Activated effector memory CD4-positive, alpha-beta T cell treated with anti-CD3 and anti-CD28 coated beads, Interleukin-2, amount 50 U/mL, for 16 hours (primary cell): ENCODE results near the gene UGT1A4.
"Not testable (repeated sequence)": the region's sequence is repeated elsewhere in the genome, so short reads cannot be mapped to it uniquely, and the experiment has no call there.

Experiments used
- DNase-seq: peaks from one replicate; pipeline ENCODE4 v3.0.0-alpha.2; 2020

The UGT1A4 gene

GRCh38 chr2:233700028-233700635 is 18.4 kb upstream of the UGT1A4 start:
- no peak for DNase-seq

GRCh38 chr2:233700842-233701241 is 17.7 kb upstream of the UGT1A4 start:
- DNase-seq, result not testable (repeated sequence)

- no peak for DNase-seq
Observed at GRCh38 chr2:233702238-233702637, 16.3 kb upstream of the UGT1A4 start.

DNA sequence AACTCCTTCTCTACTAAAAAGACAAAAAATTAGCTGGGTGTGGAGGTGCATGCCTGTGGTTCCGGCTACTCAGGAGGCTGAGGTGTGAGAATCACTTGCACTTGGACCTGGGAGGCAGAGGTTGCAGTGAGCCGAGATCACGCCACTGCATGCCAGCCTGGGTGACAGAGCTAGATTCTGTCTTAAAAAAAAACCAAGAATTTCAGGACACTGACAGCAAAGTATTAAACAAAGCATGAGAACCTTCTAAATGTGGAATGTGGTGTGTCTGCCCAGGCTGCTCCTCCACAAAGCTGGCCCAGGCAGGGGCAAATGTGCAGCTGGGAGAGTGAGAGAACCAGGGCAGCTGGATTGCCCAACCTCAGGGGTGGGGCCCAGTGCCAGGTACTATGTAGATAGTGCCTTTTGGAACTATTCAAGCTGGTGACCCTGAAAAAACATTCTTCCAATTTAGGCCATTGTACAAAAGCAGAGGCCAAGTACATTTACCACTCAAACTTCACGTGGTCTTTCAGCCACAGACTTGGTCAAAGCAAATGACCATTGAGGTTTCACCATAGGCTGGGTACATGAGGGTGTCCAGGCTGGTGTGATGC is 12.5 kb upstream of the UGT1A4 start:
- no peak for DNase-seq

DNA sequence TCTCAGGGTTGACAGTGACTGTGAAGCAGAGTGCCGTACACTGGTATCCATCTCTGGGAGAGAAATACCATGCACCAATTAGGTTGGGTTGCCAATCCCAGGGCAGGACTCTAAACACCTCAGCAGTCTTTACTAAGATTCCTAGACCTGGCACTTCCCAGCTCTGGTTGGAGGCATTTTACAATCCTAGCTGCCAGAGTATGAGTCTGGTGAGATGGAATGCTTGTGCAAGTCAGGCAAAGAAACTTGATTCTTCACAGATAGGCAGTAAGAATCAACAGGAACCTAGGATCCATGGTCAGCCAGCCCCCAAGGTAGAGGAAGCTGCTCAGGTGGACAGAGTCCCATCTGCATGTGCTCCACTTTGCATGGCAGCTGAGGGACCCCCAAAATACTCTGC is 11.8 kb upstream of the UGT1A4 start:
- no peak for DNase-seq

GRCh38 chr2:233707940-233708644 is 10.4 kb upstream of the UGT1A4 start:
- no peak for DNase-seq

DNA sequence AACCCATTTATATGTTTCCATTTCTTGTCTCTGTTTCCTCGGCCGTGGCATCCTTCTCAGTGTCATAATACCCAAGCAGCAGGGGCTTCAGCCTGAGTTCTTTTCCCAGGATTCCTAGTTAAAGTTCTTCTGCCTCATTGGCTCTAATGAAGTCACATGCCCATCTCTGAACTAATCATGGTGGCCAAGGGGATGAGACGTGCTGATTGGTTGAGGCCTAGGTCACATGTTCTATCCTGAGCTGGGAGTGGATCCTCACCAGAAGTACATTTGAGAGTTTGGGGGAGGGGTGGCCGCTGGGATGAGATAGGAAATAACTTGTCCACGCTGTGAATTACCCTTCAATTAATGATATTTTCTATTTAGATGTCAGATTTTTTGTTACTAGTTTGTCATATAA is 9.6 kb upstream of the UGT1A4 start:
- DNase-seq, result no peak

DNA sequence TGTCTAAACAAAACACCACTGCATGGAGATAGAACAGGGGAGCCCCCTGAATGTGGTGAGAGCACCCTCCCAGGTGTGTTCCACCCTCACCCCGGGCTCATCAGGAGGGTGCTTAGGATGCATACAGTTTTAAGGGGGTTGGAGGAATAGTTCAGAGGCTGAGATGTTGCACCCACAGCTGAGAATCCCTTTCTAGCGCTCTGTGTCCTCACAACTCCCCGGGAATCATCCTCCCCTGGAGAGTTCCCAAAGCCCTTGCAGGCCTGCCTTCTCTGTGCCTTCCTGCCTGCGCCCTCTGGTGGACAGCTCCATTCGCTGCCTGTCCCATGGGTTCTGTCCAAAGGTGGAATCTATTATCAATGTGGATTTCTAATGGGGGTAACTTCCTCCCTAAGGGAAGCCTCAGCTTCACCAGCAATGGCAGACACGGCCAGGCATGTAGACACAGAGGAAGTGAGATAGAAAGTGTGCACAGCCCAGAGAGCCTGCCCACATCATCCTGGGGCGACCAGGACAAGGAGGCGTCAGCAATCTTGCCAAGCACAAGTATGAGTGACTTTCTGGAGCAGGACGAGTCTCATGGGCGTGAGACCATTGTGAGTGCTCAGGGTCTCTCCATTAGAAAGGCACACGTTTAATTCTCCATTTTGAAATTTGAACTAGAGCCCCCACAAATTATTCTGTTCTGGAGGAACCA is 7.1 kb upstream of the UGT1A4 start:
- DNase-seq, result peak; percentile 88

GRCh38 chr2:233712611-233713261 is 5.8 kb upstream of the UGT1A4 start, which contains the start of gene UGT1A5:
UGT1A5 (plus strand) TSS chr2:233712907; CDS start chr2:233712992, 85 bp downstream.
- DNase-seq, result no peak

DNA sequence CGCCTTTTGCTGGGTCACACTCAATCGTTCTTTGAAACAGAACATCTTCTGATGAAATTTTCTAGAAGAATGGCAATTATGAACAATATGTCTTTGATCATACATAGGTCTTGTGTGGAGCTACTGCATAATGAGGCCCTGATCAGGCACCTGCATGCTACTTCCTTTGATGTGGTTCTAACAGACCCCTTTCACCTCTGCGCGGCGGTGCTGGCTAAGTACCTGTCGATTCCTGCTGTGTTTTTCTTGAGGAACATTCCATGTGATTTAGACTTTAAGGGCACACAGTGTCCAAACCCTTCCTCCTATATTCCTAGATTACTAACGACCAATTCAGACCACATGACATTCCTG is 5.3 kb upstream of the UGT1A4 start:
- DNase-seq, result no peak

DNA sequence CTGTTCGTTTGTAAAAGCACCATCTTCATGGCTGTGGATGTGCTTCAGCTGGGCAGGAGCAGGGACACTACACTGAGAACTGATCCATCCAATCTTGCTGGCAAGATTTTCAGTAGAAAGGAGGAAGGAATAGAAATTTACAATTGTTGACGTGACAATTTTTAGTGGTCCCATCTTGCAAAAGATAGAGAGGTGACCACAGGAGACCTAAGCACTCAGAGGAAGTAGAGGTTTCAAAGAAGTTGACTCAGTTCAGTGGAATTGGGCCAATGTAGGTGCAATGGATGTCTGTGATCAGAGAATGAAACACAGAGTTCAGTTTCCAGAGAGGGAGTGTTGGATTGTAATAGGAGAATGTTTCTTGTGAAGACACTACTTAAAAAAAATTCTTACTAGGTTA is 4.4 kb upstream of the UGT1A4 start:
- DNase-seq, result no peak

DNA sequence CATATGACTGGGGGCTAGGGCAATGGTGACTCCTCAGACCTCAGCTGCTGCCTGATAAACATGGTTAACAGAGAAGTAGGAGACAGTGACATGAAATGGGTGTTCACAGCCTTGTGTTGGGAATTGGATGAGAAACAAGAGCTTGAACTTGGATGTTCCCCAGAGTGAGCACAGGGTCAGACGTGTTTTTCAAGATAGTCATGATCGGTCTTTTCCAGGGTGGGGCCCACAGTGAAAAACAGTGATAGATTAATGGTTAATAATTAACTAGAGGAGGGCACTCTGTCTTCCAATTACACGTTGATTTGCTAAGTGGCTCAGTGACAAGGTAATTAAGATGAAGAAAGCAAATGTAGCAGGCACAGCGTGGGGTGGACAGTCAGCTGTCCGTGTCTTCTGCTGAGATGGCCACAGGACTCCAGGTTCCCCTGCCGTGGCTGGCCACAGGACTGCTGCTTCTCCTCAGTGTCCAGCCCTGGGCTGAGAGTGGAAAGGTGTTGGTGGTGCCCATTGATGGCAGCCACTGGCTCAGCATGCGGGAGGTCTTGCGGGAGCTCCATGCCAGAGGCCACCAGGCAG is 10.3 kb downstream of the UGT1A4 start, which contains the start of gene UGT1A3:
Gene UGT1A3 (plus strand): TSS at position 320 of the 579 bp plus-strand sequence. CDS start 85 bp downstream, at position 405.
- DNase-seq, result no peak

GRCh38 chr2:233736868-233737653 is 18.5 kb downstream of the UGT1A4 start:
- not testable (repeated sequence) for DNase-seq

GRCh38 chr2:233740870-233741269 is 22.3 kb downstream of the UGT1A4 start:
- no peak for DNase-seq

DNA sequence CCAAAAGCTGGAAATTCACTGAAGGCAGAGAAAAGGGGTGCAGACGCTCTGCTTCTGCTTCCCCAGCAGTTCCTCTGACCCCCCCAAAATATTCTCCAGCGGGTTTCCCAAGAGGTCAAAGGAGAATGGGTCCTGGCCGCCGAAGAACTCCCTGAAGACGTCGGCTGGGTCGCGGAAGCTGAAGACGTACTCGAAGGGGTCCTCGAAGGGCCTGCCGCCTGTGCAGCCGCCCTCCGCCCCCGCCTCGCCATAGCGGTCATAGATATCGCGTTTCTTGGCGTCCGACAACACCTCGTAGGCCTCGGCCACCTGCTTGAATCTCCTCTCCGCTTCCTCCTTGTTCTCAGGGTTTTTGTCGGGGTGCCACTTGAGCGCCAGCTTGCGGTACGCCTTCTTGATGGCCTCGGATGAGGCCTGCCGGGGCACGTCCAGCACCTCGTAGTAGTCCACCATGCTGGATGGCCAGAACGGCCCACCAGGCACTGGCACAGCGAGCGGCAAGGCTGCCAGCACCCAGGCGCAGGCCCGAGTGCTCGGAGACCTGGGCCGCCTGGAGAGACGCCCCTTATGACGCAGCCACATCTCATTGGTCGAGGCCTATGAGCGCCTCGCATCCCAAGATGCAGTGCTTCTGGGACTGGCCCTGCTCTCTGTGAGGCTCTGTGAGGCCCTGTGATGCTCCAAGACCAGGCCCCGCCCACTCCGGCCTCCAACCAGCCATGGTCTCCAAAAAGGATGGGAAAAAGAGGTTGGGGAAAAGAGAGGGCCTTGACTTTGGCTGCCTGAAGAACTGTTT is 25.1 kb downstream of the UGT1A4 start:
- no peak for DNase-seq

DNA sequence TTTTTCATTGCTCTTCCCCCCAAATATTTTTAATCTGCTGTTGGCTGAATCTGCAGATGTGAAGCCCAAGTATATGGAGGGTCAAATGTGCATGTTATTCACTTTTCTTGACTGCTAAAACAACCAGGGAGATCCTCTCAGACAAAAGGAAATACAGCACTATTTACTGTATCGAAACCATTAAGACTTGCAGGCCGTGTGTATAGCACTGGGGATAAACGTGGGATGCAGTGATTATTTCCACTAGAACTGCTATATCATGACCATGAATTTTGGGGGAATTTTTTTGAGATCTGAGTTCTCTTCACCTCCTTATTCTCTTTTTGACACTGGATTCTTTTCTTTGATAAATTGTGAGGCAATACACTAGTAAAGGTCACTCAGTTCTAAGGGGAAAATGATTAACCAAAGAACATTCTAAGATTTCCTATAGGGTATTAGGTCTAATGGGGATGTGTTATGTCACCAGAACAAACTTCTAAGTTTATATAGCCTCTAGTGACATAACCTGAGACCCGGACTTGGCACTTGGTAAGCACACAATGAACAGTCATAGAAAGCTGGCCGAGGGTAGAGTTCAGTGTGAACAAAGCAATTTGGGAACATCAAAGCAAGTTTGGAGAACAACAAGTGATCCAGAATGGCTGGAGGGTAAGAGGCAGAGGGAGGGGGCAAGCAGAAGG is 26.7 kb downstream of the UGT1A4 start:
- DNase-seq, result no peak

DNA sequence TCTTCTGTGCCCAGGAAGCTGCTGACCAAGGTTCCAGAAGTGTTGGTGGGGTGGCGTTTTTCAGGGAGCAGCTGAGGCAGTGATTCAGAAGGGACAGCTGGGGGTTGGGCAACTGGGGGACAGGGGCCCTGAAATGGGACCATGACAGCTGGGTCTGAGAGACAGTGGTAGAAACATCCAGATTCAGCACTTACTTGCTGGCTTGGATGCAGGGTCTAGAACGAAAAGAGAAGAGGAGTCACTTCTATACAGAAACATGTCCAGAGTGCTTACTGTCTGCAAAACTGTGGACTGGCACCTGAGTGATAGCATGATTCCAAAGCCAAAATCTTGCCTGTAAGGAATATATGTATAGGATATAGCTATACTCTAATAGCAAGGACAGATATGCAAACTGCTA is 27.3 kb downstream of the UGT1A4 start:
- not testable (repeated sequence) for DNase-seq

- DNase-seq, result no peak
Observed at GRCh38 chr2:233746475-233747282, 28.1 kb downstream of the UGT1A4 start.

- DNase-seq, result no peak
Observed at GRCh38 chr2:233747283-233747544, 28.7 kb downstream of the UGT1A4 start.

- DNase-seq, result not testable (repeated sequence)
Observed at GRCh38 chr2:233750689-233751088, 32.2 kb downstream of the UGT1A4 start.
